ENCODE data around the gene PEAR1. TPM values are rescaled to one million over a fixed set of nuclear protein-coding genes. Genes with fewer than 3 reads are reported as not detected.
"Not testable (repeated sequence)": the region's sequence is repeated elsewhere in the genome, so short reads cannot be mapped to it uniquely, and the experiment has no call there.

The PEAR1 gene
- total RNA-seq, 4 donors from 2014 or later = 11.2 to 21.9 (median 14.4) TPM

DNA sequence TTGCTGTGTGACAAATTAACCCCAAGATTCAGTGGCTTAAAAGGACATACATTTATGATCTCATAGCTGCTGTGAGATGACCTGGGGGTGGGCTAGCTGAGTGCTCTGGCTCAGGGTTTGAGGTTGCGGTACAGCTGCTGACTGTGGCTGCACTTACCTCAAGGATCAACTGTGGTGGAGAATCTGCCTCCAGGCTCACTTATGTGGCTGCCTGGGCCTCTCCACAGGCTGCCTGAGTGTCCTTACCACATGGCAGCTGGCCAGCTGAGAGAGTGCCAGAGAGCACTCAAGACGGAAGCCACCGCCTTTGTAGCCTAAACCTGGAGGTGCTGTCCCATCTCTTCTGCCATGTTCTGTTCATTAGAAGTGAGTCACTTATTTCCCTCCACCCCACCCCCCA, 32.7 kb downstream of the PEAR1 start:
- Histone ChIP-seq H3K4me1 (peaks cover 16 to 27% of the 10 kb centered on the region in 2 donors), H3K27me3 (peaks cover 16% of the 10 kb centered on the region), H3K27ac (no peak overlapping the region), H3K4me3 (replicated peaks in 1 of 3) (no peak overlapping the region), H3K36me3 (no peaks in the 10 kb centered on the region), H3K9me3 (no peaks in the 10 kb centered on the region)
- peak; percentile 94 for DNase-seq
- intact Hi-C loops (cut with DNase I) = loop anchor here (5.0 to 10.0 kb wide), 2 partner anchors 89 to 149 kb away; no protein-coding TSS in a partner anchor
- TF ChIP-seq CTCF (IDR thresholded peaks at IDR 0.05) = no peak
- no peak for TF ChIP-seq POLR2A (IDR thresholded peaks at IDR 0.05)
- WGBS, 2 donors = 19 to 20% methylated on average over 3 of the region's 3 CpGs

DNA sequence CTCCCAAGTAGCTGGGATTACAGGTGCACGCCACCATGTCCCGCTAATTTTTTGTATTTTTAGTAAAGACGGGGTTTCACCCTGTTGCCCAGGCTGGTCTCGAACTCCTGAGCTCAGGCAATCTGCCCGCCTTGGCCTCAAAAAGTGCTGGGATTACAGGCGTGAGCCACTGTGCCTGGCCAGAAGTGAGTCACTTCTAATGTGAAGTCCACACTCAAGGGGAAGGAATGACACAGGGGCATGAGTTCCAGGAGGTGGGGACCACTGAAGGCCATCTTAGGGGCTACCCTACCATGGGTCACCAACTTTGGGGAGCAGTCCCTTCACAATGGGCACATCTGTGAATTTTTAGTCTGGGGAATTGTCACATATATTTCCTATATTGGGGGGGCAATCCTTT, 33.2 kb downstream of the PEAR1 start:
- WGBS, 2 donors = 68 to 70% methylated on average over 6 of the region's 6 CpGs
- intact Hi-C loops (cut with DNase I) = loop anchor here (5.0 to 10.0 kb wide), 2 partner anchors 89 to 148 kb away; no protein-coding TSS in a partner anchor
- H3K27ac ChIP-seq = not testable (repeated sequence)

GRCh38 chr1:156927215-156928042, 33.9 kb downstream of the PEAR1 start:
- H3K4me3 ChIP-seq (replicated peaks in 1 of 3) = peak overlapping the region in 1 of 3 donors; percentile 27
- DNase-seq = peak; percentile 73 to 75
- H3K9me3 ChIP-seq = no peaks in the 10 kb centered on the region
- no peak overlapping the region for H3K27ac ChIP-seq
- peaks cover 16 to 27% of the 10 kb centered on the region in 2 donors for H3K4me1 ChIP-seq
- intact Hi-C loops (cut with DNase I) = loop anchor here (5.0 to 10.0 kb wide), 2 partner anchors 90 to 147 kb away; no protein-coding TSS in a partner anchor
- TF ChIP-seq POLR2A (IDR thresholded peaks at IDR 0.05) (no peak), CTCF (IDR thresholded peaks at IDR 0.05) (peak; percentile 16 to 72 (median 63))
- peaks cover 16% of the 10 kb centered on the region for H3K27me3 ChIP-seq
- WGBS, 2 donors = 15% methylated on average over 21 to 39 of the region's 64 CpGs
- H3K36me3 ChIP-seq = no peaks in the 10 kb centered on the region

More for the DNA sequence above, 33.2 kb downstream of the PEAR1 start:
- not testable (repeated sequence) for H3K4me3 ChIP-seq (replicated peaks in 1 of 3); H3K9me3 ChIP-seq; H3K36me3 ChIP-seq; DNase-seq
- H3K4me1 ChIP-seq = peaks cover 16 to 27% of the 10 kb centered on the region in 2 donors
- H3K27me3 ChIP-seq = peaks cover 16% of the 10 kb centered on the region

- TF ChIP-seq CTCF (IDR thresholded peaks at IDR 0.05) = no peak
- TF ChIP-seq POLR2A (IDR thresholded peaks at IDR 0.05) = no peak
- intact Hi-C loops (cut with DNase I) = loop anchor here (5.0 to 10.0 kb wide), 2 partner anchors 91 to 147 kb away; no protein-coding TSS in a partner anchor
- 19 to 22% methylated on average over 4 of the region's 4 CpGs for WGBS, 2 donors
- peaks cover 14% of the 10 kb centered on the region for H3K27me3 ChIP-seq
- H3K27ac ChIP-seq = no peak overlapping the region
- no peak for DNase-seq
- H3K4me1 ChIP-seq = peaks cover 16 to 26% of the 10 kb centered on the region in 2 donors
- H3K9me3 ChIP-seq = no peaks in the 10 kb centered on the region
- no peaks in the 10 kb centered on the region for H3K36me3 ChIP-seq
- no peak overlapping the region for H3K4me3 ChIP-seq (replicated peaks in 1 of 3)
Measured at GRCh38 chr1:156928043-156928602, 34.6 kb downstream of the PEAR1 start.

- intact Hi-C loops (cut with DNase I) = loop anchor here (5.0 to 10.0 kb wide), 2 partner anchors 92 to 145 kb away; no protein-coding TSS in a partner anchor
- H3K4me3 ChIP-seq (replicated peaks in 1 of 3) = no peak overlapping the region
- TF ChIP-seq CTCF (IDR thresholded peaks at IDR 0.05) = no peak
- peaks cover 9 to 14% of the 10 kb centered on the region in 2 donors for H3K4me1 ChIP-seq
- WGBS, 2 donors = 63 to 73% methylated on average over 6 of the region's 6 CpGs
- no peaks in the 10 kb centered on the region for H3K27me3 ChIP-seq
- DNase-seq = no peak
- H3K9me3 ChIP-seq = no peaks in the 10 kb centered on the region
- H3K27ac ChIP-seq = no peak overlapping the region
- H3K36me3 ChIP-seq = no peaks in the 10 kb centered on the region
Measured at GRCh38 chr1:156929596-156930238, 36.2 kb downstream of the PEAR1 start.

All from thyroid gland (tissue), 4 donors.